Activated CD8-positive, alpha-beta memory T cell treated with anti-CD3 and anti-CD28 coated beads, Interleukin-2, amount 10 ng/mL, durations not matched to agents 7 days and 5 days (primary cell): ENCODE results near the gene PADI3. TPM values are rescaled to one million over a fixed set of nuclear protein-coding genes. Genes with fewer than 3 reads are reported as not detected.

Source experiments
- ATAC-seq: fragments of 150-1000 bp; cut with Tn5 transposase; one replicate; pipeline ENCODE4 v1.10.0; 2021; ENCODE audit warnings: moderate library complexity
- CTCF ChIA-PET: fragments of 350-600 bp; sonication (Branson Sonifier 250); formaldehyde crosslinking; loops from one replicate; lab custom pipeline; 2021; ENCODE audit warnings: antibody characterized with exemption; lab: Charles Lee
- DNase-seq: peaks from one replicate; pipeline ENCODE4 v3.0.0-alpha.2; 2020
- H3K27ac Mint-ChIP-seq: one replicate; pipeline ENCODE4 v1.8.0; 2021; ENCODE audit warnings: mild to moderate bottlenecking, mixed read lengths
- H3K27me3 Mint-ChIP-seq: one replicate; pipeline ENCODE4 v1.8.0; 2021; ENCODE audit warnings: mixed read lengths
- H3K36me3 Mint-ChIP-seq: one replicate; pipeline ENCODE4 v1.8.0; 2021; ENCODE audit warnings: mild to moderate bottlenecking, mixed read lengths
- H3K4me1 Mint-ChIP-seq: one replicate; pipeline ENCODE4 v1.8.0; 2021; ENCODE audit warnings: mixed read lengths
- H3K4me3 Mint-ChIP-seq: one replicate; pipeline ENCODE4 v1.8.0; 2021; ENCODE audit warnings: mild to moderate bottlenecking, moderate library complexity, mixed read lengths
- H3K9me3 Mint-ChIP-seq: one replicate; pipeline ENCODE4 v1.8.0; 2022; ENCODE audit warnings: low read depth, mixed read lengths
- total RNA-seq, 2 experiments: library from RNA; stranded (reverse); gene quantifications; one replicate each; pipeline ENCODE4 v1.2.3, GENCODE V29; 2021

Gene PADI3
- total RNA-seq, 2 experiments from 2014 or later, result not detected

DNA sequence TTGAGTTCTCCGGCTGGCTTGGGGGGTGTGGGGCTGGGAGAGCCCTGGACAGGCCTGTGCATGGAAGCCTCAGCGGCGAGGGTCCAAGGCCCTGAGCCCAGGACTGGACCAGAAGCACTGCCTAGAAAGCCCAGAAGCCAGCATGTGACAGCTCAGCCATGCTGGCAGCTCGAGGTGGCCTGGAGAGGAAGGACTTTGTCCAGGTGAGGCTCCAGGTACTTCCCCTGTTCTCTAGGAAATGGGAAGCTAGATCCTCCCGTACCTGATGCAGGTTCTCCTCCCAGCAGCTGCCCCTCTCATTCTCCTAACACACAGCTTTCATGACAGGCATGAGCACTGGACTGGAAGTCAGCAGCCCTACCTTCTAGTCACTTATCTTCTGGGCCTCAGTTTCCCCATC is 6.4 kb downstream of the PADI3 start:
- Mint-ChIP-seq H3K36me3 (no peaks in the 10 kb centered on the region), H3K4me1 (no peaks in the 10 kb centered on the region), H3K4me3 (no peak overlapping the region), H3K27me3 (peaks cover 12% of the 10 kb centered on the region), H3K27ac (no peak overlapping the region), H3K9me3 (no peaks in the 10 kb centered on the region)
- ATAC-seq, result no peak
- CTCF ChIA-PET, result interaction anchor here (1.0 to 1.8 kb wide), 3 partner anchors 19 to 129 kb away, joined by 3 to 5 read pairs (median 5); no protein-coding TSS in a partner anchor
- no peak for DNase-seq

- ATAC-seq, result no peak
- CTCF ChIA-PET, result no interaction called here
- Mint-ChIP-seq H3K36me3 (no peaks in the 10 kb centered on the region), H3K4me3 (no peak overlapping the region), H3K27ac (no peak overlapping the region), H3K27me3 (peaks cover 8% of the 10 kb centered on the region), H3K4me1 (no peaks in the 10 kb centered on the region), H3K9me3 (no peaks in the 10 kb centered on the region)
- DNase-seq, result no peak
Measured at GRCh38 chr1:17258116-17258757, 9.3 kb downstream of the PADI3 start.

DNA sequence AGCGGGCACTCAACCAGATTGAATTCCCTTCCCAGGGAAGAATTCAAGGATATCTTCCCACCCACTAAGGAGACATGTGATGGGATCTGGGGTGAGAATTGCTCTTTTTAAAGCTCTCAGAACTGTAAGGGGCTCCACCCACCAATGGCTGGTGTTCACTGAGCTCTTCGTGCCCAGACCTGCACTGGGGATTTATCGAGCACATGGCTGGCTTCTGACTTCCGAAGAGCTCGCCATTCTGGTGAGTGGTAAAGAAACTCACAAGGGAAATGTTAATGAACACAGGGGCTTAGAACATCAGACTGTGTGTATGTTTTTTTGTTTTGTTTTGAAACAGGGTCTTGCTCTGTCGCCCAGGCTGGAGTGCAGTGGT is 9.8 kb downstream of the PADI3 start:
- H3K27ac Mint-ChIP-seq, result no peak overlapping the region
- H3K4me1 Mint-ChIP-seq, result no peaks in the 10 kb centered on the region
- ATAC-seq (no peak), DNase-seq (no peak)
- no peak overlapping the region for H3K4me3 Mint-ChIP-seq
- peaks cover 11% of the 10 kb centered on the region for H3K27me3 Mint-ChIP-seq
- CTCF ChIA-PET, result interaction anchor here (1.0 kb wide), 1 partner anchor 15 kb away, joined by 3 read pairs; no protein-coding TSS in a partner anchor
- H3K36me3 Mint-ChIP-seq, result no peaks in the 10 kb centered on the region
- H3K9me3 Mint-ChIP-seq, result no peaks in the 10 kb centered on the region

- Mint-ChIP-seq H3K4me3 (no peak overlapping the region), H3K36me3 (no peaks in the 10 kb centered on the region), H3K9me3 (no peaks in the 10 kb centered on the region), H3K27me3 (peaks cover 12% of the 10 kb centered on the region), H3K4me1 (no peaks in the 10 kb centered on the region), H3K27ac (no peak overlapping the region)
- no peak for ATAC-seq
- no peak for DNase-seq
- CTCF ChIA-PET, result interaction anchor here (1.0 kb wide), 1 partner anchor 14 kb away, joined by 3 read pairs; no protein-coding TSS in a partner anchor
Measured at GRCh38 chr1:17259233-17259873, 10.5 kb downstream of the PADI3 start.

- Mint-ChIP-seq H3K36me3 (no peaks in the 10 kb centered on the region), H3K4me3 (no peak overlapping the region), H3K9me3 (no peaks in the 10 kb centered on the region), H3K27ac (no peak overlapping the region), H3K4me1 (no peaks in the 10 kb centered on the region), H3K27me3 (peaks cover 12% of the 10 kb centered on the region)
- CTCF ChIA-PET, result no interaction called here
- ATAC-seq (no peak), DNase-seq (no peak)
Measured at GRCh38 chr1:17260264-17260663, 11.4 kb downstream of the PADI3 start.

DNA sequence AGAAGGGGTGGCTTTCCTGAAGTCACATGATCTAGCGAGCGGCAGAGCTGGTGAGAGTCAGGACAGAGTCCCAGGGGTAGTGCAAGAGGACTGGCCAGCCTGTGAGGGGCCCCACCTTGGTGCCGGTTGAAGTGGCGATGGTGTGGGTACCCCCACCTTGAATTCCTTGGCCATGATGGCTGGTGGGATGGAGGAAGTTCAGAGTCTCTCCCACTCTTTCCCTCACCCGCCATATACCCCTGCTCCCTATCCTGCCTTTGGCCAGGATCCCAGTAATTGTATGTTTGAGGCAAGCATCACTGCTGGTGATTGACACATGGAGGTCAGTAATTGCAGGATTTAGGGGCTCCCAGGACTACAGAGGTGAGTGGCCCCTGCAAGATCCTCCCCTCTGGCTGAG is 11.8 kb downstream of the PADI3 start:
- ATAC-seq (no peak), DNase-seq (no peak)
- Mint-ChIP-seq H3K27me3 (peaks cover 12% of the 10 kb centered on the region), H3K4me1 (no peaks in the 10 kb centered on the region), H3K9me3 (no peaks in the 10 kb centered on the region), H3K4me3 (no peak overlapping the region), H3K27ac (no peak overlapping the region), H3K36me3 (no peaks in the 10 kb centered on the region)
- CTCF ChIA-PET, result no interaction called here

GRCh38 chr1:17263936-17264335 is 15.0 kb downstream of the PADI3 start:
- Mint-ChIP-seq H3K4me3 (no peak overlapping the region), H3K36me3 (no peaks in the 10 kb centered on the region), H3K4me1 (no peaks in the 10 kb centered on the region), H3K9me3 (no peaks in the 10 kb centered on the region), H3K27me3 (peaks cover 10% of the 10 kb centered on the region), H3K27ac (no peak overlapping the region)
- CTCF ChIA-PET, result interaction anchor here (1.6 to 2.5 kb wide), 2 partner anchors 11 to 139 kb away, joined by 3 to 11 read pairs; no protein-coding TSS in a partner anchor
- ATAC-seq (no peak), DNase-seq (no peak)

- DNase-seq (no peak), ATAC-seq (no peak)
- peaks cover 10% of the 10 kb centered on the region for H3K27me3 Mint-ChIP-seq
- H3K4me1 Mint-ChIP-seq, result no peaks in the 10 kb centered on the region
- H3K4me3 Mint-ChIP-seq, result no peak overlapping the region
- CTCF ChIA-PET, result interaction anchor here (1.6 to 2.5 kb wide), 2 partner anchors 10 to 139 kb away, joined by 3 to 11 read pairs; no protein-coding TSS in a partner anchor
- H3K27ac Mint-ChIP-seq, result no peak overlapping the region
- H3K9me3 Mint-ChIP-seq, result no peaks in the 10 kb centered on the region
- no peaks in the 10 kb centered on the region for H3K36me3 Mint-ChIP-seq
Measured at GRCh38 chr1:17264470-17264869, 15.6 kb downstream of the PADI3 start.

- CTCF ChIA-PET, result interaction anchor here (1.6 kb wide), 1 partner anchor 140 kb away, joined by 3 read pairs; no protein-coding TSS in a partner anchor
- Mint-ChIP-seq H3K27ac (no peak overlapping the region), H3K9me3 (no peaks in the 10 kb centered on the region), H3K4me3 (no peak overlapping the region), H3K36me3 (no peaks in the 10 kb centered on the region), H3K27me3 (peaks cover 10% of the 10 kb centered on the region), H3K4me1 (no peaks in the 10 kb centered on the region)
- DNase-seq, result no peak
- ATAC-seq, result no peak
Measured at GRCh38 chr1:17265162-17265561, 16.3 kb downstream of the PADI3 start.

DNA sequence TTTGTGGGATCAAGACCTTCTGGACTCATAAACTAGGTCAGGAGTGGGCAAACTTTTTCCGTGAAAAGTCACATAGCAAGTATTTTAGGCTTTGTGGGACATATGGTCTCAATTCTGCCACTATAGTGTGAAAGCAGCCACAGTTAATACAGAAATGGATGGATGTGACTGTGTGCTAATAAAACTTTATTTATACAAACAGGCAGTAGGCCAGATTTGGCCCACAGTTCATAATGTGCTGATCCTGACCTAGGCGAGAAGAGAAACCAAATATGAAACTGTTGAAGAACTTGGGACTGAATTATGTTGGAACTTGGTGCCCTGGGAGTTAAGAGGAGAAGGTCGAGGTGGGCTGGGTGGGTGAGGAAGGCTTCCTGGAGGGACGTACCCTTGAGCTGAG is 17.1 kb downstream of the PADI3 start:
- no peaks in the 10 kb centered on the region for H3K9me3 Mint-ChIP-seq
- H3K27ac Mint-ChIP-seq, result no peak overlapping the region
- ATAC-seq (no peak), DNase-seq (no peak)
- no peaks in the 10 kb centered on the region for H3K4me1 Mint-ChIP-seq
- no peaks in the 10 kb centered on the region for H3K36me3 Mint-ChIP-seq
- peaks cover 10% of the 10 kb centered on the region for H3K27me3 Mint-ChIP-seq
- CTCF ChIA-PET, result no interaction called here
- no peak overlapping the region for H3K4me3 Mint-ChIP-seq

GRCh38 chr1:17270891-17271765 is 22.2 kb downstream of the PADI3 start:
- H3K36me3 Mint-ChIP-seq, result no peaks in the 10 kb centered on the region
- CTCF ChIA-PET, result interaction anchor here (0.6 kb wide), 1 partner anchor 262 kb away, joined by 3 read pairs; no protein-coding TSS in a partner anchor
- H3K4me1 Mint-ChIP-seq, result peaks cover 10% of the 10 kb centered on the region
- H3K27ac Mint-ChIP-seq, result no peak overlapping the region
- no peak for DNase-seq
- H3K9me3 Mint-ChIP-seq, result no peaks in the 10 kb centered on the region
- no peak for ATAC-seq
- H3K27me3 Mint-ChIP-seq, result peaks cover 8% of the 10 kb centered on the region
- H3K4me3 Mint-ChIP-seq, result no peak overlapping the region

- ATAC-seq, result no peak
- CTCF ChIA-PET, result no interaction called here
- no peak overlapping the region for H3K27ac Mint-ChIP-seq
- no peaks in the 10 kb centered on the region for H3K9me3 Mint-ChIP-seq
- H3K27me3 Mint-ChIP-seq, result peaks cover 8% of the 10 kb centered on the region
- DNase-seq, result no peak
- H3K4me3 Mint-ChIP-seq, result no peak overlapping the region
- H3K4me1 Mint-ChIP-seq, result peaks cover 10% of the 10 kb centered on the region
- H3K36me3 Mint-ChIP-seq, result no peaks in the 10 kb centered on the region
Measured at GRCh38 chr1:17272066-17272465, 23.2 kb downstream of the PADI3 start.

DNA sequence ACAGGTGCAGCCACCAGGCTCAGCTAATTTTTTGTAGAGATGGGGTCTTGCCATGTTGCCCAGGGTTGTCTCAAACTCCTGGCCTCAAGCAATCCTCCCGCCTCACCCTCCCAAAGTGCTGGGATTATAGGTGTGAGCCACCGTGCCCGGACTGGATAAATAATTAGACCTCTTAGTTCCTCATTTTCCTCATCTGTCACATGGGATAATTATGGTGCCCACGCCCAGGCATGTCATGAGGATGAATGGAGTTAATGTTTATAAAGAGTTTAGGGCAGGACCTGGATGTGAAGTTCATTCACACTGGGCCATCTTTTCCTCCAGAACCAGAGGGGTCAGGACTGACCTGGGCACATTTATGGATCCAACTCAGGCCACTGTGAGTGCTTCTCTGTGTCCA is 23.7 kb downstream of the PADI3 start:
- CTCF ChIA-PET, result no interaction called here
- H3K9me3 Mint-ChIP-seq, result no peaks in the 10 kb centered on the region
- no peak overlapping the region for H3K27ac Mint-ChIP-seq
- H3K27me3 Mint-ChIP-seq, result peaks cover 8% of the 10 kb centered on the region
- no peak overlapping the region for H3K4me3 Mint-ChIP-seq
- no peak for ATAC-seq
- H3K4me1 Mint-ChIP-seq, result peaks cover 10% of the 10 kb centered on the region
- no peaks in the 10 kb centered on the region for H3K36me3 Mint-ChIP-seq
- no peak for DNase-seq
